Ecto neural progenitor cell (in vitro differentiated cells): ENCODE results near the gene GAB2.
"Not testable (repeated sequence)": the region's sequence is repeated elsewhere in the genome, so short reads cannot be mapped to it uniquely, and the experiment has no call there.

ENCODE experiments used
- DNase-seq: peaks from one replicate; pipeline ENCODE4 v3.0.0-alpha.2; 2018; ENCODE audit warnings: low spot score

Gene GAB2

GRCh38 chr11:78181185-78181584 is 236.4 kb downstream of the GAB2 start:
- no peak for DNase-seq

DNA sequence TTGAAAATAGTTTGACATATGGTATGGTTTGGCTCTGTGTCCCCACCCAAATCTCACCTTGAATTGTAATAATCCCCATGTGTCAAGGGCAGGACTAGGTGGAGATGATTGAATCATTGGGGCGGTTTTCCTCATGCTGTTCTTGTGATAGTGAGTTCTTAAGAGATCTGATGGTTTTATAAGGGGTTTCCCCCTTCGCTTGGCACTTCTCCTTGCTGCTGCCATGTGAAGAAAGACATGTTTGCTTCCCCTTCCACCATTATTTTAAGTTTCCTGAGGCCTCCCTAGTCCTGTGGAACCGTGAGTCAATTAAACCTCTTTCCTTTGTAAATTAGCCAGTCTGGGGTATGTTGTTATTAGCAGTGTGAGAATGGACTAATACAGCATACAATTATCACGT is 236.9 kb downstream of the GAB2 start:
- no peak for DNase-seq

DNA sequence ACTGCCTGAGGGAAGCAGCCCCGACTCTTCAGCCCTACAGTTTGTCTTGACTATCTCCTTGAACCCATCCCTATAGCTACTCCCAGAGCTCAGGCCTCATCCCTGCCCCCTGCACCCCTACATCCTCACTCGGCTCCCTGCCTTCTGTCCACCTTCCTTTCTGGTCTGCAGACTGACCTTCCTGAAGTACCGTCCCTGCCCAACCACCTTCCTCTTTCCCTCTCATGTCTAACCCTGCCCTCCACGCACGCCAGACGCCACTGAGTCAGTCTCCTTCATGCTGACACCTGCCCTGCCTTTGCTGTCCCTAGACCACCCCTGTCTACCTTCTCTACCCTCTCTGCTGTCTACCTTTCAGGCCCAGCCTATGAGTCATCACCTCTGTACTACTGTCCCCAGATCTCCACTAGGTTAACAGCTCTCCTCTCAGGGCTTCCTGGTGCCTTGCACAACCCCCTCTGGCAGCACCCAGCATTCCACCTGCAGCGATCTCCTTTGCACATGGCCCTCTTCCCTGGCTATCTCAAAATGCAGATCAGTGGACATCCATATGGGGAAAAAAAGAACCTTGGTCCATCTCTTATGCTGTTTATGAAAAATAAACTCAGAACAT is 238.1 kb downstream of the GAB2 start:
- no peak for DNase-seq

- DNase-seq, result no peak
Measured at GRCh38 chr11:78177216-78177615, 240.4 kb downstream of the GAB2 start.

DNA sequence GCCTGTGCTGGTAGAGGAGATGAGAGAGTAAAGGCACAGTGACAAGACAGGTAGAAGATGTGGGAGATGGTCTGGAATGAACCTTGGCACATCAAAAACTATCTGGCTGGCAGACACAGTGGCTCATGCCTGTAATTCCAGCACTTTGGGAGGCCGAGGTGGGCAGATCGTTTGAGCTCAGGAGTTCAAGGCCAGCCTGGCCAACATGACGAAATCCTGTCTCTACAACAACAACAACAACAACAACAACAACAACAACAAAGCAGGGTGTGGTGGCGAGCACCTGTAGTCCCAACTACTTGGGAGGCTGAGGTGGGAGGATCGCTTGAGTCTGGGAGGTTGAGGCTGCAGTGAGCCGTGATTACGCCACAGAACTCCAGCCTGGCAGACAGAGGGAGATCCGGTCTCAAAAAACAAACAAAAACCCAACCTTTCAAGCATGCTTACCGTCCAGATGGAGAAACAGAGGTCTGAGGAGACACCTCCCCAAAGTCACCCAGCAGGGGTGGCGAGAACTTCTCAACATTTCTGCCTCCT is 240.9 kb downstream of the GAB2 start:
- no peak for DNase-seq

GRCh38 chr11:78175862-78176261 is 241.8 kb downstream of the GAB2 start:
- DNase-seq, result not testable (repeated sequence)

GRCh38 chr11:78171951-78172350 is 245.7 kb downstream of the GAB2 start:
- DNase-seq, result no peak

GRCh38 chr11:78170874-78171549 is 246.6 kb downstream of the GAB2 start:
- DNase-seq, result no peak

- no peak for DNase-seq
Measured at GRCh38 chr11:78170413-78170812, 247.2 kb downstream of the GAB2 start.

DNA sequence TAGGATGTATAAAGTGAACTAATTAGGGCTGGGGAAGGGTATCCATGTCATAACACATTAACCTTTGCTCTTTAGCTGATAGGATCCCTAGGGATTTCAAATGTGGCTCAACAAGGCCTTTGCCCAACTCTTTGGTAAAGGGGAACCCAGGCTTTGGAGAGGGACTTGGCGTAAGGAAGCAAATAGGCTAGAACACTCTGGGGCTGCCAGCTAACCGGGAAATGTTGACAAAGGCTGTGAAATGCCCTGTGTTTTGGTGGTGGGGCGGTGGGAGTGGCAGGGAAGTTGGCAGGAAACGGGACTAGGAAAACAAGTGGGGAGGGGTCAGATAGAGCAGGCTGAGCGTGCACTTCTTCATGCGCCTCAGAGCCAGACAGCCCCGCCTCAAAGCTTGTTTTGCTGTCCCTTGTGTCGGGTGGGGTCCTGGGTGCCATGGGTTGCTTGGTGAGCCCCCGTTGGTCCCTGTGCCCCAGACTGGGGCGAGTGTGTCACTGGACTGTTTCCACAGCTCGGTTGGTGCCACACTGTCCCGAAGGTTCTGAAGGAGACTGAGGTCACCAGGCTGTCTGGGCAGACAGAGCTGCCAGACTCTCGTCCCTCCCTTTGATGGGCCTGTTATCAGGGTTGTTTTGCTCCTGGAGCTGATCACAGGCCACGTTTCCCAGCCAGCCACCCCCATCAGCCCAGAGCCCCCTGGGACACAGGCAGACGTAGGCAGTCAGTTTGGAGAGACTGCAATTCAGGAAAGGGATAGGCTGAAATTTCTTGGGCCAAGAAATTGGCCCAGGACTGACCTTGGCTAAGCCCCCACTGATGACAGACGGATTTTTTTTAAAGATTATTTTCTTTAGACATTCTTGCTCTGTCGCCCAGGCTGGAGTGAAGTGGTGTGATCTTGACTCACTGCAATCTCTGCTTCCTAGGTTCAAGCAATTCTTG is 248.8 kb downstream of the GAB2 start:
- no peak for DNase-seq

- no peak for DNase-seq
Measured at GRCh38 chr11:78166855-78167469, 250.7 kb downstream of the GAB2 start.
